GM19239 (cell line): ENCODE data around the gene VAT1.
A peak's percentile ranks its signal among the peaks of the same experiment; 100 is the strongest.
"Not testable (repeated sequence)": the region's sequence is repeated elsewhere in the genome, so short reads cannot be mapped to it uniquely, and the experiment has no call there.

Experiments
- DNase-seq: peaks from one replicate; pipeline ENCODE4 v3.0.0; 2011; ENCODE audit warnings: low spot score; ENCODE audit not compliant: insufficient read length
- FAIRE-seq: peaks from 2 replicates; lab custom pipeline; 2011; peaks lifted over from hg19 to GRCh38; lab: Jason Lieb, UNC

The VAT1 gene

DNA sequence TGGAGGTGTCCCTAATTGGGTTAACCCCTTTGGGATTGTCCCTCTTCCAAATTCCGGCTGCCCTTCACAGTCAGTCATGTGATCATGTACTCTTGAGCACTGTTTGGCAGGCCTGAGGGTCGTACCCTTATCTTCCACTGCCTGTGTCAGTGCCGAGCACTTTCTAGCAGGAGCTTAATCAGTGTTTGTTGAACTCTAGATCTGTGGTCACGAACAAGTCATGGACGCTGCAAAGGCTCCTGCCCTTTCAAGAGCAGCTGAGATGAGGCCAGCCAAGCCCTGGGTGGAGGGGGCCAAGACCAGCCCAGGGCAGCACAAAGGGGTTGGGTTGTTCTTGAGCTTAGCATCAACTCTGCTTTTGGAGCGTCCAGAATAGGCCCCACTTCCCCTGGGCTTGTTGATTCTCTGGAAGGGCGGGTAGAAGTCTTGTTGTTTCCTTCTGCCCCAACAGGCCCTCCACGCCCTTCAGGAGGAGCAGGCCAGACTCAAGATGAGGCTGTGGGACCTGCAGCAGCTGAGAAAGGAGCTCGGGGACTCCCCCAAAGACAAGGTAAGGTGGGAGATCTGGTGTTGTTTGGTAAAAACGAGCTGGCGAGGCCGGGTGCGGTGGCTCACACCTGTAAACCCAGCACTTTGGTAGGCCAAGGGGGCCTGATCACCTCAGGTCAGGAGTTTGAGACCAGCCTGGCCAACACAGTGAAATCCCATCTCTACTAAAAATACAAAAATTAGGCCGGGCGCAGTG lies 10.3 kb downstream of the VAT1 start:
- DNase-seq = no peak
- no peak for FAIRE-seq

DNA sequence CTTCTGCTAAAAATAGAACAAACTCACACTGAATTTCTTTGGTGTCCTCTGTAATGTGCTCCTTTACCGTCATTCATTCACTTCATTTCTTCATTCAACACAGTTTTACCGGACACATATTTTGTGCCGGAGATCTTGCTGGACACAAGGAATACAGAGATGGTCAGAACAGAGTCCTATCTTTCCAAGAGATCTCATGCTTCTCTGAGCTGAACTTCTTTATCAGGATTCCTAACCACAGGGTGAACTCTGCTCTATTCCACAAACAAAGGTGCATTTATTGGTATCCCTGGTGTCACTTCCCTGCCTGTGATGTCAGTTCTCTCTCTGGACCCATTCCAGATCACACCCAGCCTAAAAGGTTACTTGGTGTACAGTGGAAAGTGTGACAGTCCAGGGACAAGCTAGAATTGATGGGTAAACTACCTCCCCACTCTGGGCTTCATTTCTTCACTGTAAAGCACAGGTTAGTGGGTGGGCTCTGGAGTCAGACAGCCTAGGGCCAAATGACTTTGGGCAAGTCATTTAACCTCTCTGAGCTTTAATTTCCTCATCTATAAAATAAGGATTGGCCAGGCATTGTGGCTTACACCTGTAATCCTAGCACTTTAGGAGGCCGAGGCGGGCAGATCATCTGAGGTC lies 11.4 kb downstream of the VAT1 start:
- FAIRE-seq (no peak), DNase-seq (no peak)

DNA sequence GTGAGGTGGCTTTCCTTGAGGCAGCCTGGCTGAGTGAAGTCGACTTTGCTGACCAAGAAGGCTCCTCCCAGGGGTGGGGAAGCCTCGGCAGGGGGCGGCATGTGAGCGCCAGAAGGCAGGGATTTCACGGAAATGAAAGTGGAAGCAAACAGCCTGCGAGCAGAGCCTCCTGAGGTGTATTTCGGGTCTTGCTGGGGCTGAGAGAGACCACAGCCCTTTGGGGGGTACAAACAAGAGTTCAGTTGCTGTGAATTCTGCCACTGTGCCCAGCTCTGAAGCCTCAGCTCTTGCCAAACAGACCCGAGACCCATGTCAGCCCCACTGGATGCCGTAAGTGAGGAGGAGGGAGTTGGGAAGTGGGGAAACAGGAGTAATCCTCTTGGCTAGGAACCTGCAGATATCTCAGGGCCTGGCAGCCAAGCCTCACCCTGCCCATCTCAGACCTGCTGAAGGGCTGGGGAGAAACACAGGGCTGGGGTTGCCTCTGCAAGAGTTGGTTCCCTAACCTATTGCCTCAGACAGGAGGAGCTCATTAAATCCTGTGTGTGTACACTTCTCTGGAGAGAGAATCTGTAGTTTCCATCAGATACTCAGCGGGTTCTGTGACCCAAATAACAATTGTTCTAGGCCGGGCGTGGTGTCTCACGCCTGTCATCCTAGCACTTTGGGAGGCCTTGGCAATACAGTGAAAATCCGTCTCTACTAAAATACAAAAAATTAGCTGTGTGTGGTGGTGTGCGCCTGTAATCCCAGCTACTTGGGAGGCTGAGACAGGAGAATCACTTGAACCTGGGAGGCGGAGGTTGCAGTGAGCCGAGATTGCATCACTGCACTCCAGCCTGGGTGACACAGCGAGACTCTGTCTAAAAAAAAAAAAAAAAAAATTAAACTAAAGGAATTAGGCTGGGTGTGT lies 15.3 kb downstream of the VAT1 start, which contains the start of gene IFI35:
Gene IFI35, plus strand, starts transcription at position 146 of the 913 bp plus-strand sequence. Its CDS starts 164 bp downstream, at position 310.
- peak; percentile 90 for FAIRE-seq

DNA sequence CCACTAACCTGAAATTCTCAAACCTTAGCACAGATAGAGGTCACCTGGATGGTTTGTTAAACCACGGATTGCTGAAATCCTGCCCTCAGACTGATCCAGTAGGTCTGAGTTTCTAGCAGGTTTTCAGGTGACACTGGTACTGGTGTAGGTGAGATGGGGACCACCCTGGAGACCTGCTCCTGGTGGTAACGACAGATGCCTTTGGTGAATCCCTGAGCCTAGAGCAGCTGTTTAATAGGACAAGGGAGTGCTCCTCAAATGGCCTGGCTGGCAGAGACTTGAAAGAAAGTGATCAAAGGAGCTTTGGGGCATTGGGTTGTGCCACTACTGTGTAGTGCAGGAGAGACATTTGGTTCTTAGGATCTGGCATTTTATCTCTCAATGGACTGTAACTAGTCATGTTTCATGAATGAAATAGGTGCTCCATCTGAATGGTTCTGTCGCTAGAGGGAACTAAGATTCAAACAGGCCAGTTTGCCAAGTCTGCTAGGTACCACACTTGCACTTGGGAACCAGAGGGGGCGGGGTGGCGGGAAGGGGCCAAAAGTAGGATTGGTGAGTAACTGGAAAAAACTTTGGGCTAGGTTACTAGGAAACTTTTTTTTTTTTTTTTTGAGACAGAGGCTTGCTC lies 18.5 kb downstream of the VAT1 start:
- DNase-seq (no peak), FAIRE-seq (no peak)

More for the DNA sequence above, 15.3 kb downstream of the VAT1 start, which contains the start of gene IFI35:
- DNase-seq = peak; percentile 78

DNA sequence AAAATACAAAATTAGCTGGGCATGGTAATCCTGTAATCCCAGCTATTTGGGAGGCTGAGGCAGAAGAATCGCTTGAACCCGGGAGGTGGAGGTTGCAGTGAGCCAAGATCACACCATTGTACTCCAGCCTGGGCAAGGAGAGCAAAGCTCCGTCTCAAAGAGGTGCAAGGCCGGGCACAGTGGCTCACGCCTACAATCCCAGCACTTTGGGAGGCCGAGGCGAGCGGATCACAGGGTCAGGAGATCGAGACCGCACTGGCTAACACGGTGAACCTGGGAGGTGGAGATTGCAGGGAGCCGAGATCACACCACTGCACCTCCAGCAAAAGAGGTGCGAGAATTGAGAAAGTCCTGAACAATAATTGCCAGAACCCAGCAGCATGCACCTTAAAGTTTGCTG lies 21.3 kb downstream of the VAT1 start:
- DNase-seq, FAIRE-seq: not testable (repeated sequence)

DNA sequence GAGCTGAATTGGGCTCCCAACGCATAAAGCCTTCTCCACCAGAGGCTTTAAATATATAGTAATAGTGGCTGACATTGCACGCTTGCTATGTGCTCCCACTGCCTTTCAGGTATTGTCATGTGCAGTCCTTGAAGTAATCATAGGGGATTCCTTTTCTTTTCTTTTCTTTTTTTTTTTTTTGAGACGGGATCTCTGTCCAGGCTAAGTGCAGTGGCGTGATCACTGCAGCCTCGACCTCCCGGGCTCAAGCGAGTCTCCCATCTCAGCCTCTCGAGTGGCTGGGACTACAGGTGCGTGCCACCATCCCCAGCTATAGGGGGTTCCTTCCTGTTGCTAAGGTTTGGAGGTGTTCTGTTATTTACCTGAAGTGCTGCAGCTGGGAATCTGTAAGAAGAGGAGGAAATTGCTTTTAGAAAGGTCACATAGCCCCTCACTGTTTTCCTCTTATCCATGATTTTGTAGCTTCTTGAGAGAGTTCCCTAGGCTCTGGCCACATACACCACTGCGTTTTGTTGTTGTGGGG lies 23.1 kb downstream of the VAT1 start:
- no peak for FAIRE-seq
- no peak for DNase-seq

DNA sequence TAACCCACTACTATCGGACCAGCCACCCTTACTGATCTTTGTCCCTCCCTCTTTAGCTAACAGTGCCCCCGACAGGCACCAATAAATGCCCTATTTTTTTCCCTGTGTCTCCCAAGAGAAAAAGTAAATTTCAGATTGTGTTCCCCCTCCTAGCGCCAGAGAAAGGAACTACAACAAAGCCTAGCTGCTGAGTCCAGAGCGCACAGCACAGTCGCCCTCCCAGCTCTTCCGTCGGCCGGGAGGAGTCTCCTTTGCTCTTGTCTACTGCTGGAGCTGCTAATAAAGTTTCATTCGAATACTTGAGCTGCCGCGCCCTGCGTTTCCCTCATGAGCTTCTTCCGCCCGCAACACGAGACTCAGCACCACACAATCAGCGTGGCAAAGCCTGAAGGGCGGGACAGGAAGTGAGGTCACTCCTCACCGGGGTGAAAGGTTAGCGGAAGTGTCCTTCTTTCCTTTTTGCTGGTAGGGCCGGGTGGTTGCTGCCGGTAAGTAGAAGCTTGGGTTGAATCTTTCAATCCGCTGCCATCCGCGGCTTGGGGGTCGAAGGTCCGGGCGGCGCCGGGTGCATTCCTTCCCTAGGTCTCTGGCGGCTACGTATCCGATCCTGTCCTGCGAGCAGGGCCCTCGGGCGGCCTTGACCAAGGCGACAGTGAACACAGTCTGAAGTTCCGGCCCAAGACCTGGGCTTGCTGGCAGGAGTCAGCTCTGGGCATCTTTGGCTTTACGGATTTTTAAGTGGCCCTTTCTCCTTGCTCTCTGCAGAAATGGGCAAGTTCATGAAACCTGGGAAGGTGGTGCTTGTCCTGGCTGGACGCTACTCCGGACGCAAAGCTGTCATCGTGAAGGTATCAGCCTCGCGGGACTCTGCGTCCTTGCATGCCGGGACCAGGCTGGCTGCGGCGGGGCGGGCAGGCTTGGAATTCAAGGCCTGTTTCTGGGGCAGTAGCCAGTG lies 23.9 kb downstream of the VAT1 start, which contains the start of gene RPL27:
Gene RPL27, plus strand, starts transcription at position 436 of the 955 bp plus-strand sequence. Its CDS starts 332 bp downstream, at position 768.
- DNase-seq = peak; percentile 85
- FAIRE-seq = peak; percentile 99

DNA sequence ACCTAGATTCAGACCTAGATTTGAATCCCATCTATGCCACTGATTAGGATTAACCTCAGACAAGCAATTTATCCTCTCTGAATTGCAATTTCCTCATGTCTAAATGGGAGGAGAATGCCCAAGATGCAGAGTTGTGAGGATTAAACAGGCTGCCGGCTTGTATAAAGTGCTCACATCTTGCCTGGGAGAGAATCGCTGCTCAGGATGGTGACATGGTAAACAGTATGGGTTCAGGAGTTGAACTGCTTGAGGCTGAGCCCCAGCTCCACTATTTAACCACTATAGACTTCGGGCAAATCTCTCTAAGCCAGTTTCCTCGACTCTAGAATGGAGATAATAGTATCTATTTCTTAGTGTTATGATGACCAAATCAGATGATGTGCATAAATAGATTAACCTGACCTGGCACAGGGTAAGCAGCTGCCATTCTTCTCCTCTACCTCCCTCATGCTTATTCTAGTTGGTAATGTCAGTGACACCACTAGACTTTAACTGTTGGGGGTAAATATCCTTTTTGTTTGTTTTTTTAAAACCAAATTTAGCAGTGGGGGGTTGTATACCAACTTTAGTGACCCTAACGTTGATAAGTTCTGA lies 24.7 kb downstream of the VAT1 start:
- DNase-seq (no peak), FAIRE-seq (peak; percentile 14)

DNA sequence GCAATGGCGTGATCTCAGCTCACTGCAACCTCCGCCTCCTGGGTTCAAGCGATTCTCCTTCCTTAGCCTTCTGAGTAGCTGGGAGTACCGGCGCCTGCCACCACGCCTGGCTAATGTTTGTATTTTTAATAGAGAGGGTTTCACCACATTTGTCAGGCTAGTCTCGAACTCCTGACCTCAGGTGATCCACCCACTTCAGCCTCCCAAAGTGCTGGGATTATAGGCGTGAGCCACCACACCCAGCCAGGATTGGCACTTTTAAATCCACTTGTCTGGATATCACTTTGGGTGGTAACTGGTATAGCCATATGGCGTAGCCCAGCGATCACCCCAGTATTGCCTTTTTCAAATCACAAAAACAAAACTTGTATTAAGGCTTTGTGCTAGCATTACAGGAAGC lies 28.3 kb downstream of the VAT1 start:
- not testable (repeated sequence) for DNase-seq, FAIRE-seq

DNA sequence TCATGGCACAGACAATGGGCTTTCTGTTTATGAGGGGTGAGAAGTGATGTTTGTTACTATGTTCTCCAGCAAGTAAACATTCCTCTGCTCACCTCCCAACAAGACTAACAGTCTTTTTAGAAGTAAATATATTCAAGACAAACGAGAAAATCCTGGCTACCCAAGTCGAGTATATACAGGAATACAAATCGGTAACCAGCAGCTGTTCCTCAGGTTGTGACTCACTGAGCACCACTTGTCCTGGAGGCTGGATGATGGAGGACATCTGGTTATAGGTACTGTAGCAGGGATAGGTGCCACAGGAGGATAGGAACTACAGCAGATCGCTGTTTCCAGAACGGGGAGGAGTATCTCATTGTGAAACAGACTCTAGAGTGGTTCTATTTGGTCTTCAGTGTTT lies 29.3 kb downstream of the VAT1 start:
- DNase-seq (no peak), FAIRE-seq (no peak)

DNA sequence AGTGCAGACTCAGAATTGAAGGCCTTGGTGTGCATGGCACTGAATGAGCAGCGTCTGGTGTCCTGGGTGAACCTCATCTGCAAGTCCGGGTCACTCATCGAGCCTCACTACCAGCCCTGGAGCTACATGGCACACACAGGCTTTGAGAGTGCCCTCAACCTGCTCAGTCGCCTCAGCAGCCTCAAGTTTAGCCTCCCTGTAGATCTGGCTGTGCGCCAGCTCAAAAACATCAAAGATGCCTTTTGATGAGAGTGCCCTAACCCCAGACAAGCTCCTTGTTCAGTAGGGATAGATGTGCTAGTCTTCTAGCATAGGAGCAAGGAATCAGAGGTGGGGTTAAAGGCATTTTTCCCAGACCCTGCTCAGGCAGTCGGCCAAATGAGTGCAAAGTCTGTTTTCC lies 30.7 kb downstream of the VAT1 start:
- DNase-seq (no peak), FAIRE-seq (no peak)

DNA sequence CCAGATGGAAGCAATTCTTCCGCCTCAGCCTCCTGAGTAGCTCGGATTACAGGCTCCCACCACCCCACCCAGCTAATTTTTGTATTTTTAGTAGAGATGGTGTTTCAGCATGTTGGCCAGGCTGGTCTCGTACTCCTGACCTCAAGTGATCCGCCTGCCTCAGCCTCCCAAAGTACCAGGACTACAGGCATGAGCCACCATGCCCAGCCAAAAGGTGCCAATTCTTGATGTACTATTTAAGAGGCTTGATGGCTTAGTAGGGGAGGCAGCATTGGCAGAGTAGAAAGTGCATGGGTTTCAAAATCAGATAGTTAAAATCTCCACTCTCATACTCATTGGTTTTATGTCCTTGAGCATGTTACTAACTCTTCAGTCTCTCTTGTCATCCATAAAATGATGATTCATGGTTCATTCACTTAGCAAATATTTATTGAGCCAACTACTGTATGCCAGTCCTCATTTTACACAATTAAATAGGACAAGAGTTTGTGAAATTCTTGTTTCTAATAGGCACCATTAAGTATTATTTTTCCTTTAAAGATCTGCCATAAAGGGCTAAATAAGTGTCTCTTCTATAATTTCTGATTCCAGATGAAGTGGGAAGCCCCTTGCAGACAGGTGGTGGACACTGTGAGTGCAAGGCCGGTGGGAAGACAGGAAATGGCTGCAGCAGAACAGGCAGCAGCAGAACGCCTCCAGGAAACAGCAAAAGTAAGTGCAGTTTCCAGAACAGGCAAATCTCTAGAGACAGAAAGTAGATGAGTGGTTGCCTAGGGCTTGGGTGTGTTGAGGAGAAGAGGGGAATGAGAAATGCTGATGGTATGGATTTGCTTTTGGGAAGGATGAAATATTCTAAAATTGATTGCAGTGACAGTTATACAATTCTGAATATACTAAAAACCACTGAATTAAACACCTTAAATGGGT lies 32.2 kb downstream of the VAT1 start:
- FAIRE-seq (no peak), DNase-seq (no peak)

DNA sequence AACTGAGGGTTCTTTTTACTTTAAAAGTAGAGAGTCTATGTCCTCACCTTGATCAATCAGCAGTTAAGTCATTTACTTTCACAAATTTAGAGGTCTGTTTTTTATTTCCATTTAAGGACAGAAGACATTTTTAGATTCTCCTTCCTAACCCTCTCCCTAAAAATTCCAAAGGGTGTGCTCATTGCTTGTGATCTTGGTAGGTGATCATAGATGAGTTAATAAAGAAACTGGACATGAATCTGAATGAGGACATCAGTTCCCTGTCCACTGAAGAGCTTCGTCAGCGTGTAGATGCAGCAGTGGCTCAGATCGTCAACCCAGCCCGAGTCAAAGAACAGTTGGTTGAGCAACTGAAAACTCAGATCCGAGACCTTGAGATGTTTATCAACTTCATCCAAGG lies 33.0 kb downstream of the VAT1 start:
- no peak for DNase-seq
- FAIRE-seq = no peak

DNA sequence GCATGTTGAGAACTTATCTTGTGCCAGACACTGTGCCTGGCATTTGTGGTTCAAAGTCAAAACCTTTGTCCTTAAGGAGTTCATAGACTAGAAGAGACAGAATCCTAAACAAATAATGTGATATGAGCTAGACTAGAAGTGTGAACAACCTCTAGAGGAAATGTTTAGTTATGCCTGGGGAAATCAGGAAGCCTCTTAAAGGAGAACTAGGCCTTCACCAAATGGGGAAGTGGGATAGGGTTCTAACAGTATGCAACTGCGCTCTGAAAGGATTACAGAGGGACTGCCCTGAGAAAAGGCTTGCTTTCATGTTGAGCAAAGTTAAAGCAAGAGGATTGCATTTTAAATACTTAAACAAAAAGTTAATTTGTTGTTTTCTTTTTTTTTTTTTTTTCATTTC lies 37.0 kb downstream of the VAT1 start:
- FAIRE-seq = peak; percentile 89

DNA sequence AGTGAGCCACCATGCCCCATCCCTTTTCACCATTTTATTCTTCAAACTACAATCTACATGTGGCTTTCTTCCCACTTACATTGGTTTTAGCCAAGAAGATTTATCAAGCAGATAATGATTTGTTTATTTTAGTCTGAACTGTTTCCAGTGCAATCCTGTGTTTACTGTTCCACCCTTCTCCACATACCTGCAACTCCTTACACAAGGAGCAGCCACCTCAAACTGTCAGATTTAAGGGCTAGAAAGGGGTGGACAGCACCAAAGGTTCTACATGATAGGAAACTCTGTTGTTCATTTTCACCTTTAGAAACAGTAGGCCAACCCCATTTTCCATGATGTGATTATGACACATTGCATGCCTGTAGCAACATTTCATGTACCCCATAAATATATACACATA lies 39.9 kb downstream of the VAT1 start:
- no peak for FAIRE-seq
- DNase-seq = no peak

More for the DNA sequence above, 37.0 kb downstream of the VAT1 start:
- DNase-seq = peak; percentile 63

DNA sequence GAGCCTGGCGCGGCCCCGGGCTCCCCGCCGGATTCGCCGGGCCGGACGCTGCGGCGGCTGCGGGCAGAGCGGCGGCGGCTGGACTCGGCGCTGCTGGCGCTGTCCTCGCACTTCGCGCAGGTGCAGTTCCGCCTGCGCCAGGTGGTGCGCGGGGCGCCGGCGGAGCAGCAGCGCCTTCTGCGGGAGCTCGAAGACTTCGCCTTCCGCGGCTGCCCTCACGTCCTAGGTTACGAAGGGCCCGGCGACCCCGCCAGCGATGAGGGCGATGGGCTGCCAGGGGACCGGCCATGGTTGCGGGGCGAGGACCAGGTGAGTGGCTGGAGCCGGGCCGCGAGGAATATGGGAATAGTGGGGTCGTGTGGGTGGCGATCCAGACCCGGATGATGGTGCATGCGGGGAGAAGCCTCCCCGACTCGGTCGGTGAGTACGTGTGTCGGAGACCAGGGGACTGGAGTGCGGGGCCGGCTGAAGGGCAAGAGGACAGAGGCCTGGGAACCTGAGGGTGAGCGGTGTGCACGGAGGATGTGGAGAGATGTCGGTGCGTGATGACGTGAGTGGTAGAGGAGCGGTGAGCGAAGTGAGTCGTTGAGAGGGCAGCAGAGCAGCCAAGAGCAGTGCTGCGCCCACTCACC lies 41.3 kb downstream of the VAT1 start:
- no peak for FAIRE-seq
- peak; percentile 63 for DNase-seq

DNA sequence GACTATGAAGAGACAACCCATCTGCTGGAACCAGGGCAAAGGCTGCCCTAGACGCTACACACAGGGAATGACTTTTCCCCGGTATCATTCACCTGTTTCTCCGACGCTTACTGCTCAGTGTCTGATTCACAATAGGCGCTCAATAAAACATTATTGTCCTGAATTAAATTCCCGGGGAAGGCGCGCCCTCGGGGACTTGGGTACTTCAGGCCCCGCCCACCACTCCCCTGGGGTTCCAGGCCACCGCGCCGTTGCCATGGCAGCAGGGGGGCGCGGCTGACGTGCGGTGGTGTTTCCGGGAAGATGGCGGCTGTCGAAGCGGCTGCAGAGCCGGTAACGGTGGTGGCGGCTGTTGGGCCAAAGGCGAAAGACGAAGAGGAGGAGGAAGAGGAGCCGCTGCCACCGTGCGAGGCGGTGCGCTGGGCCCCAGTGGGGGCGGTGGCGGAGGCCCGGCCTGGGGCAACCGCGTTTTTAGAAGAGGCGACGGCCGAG lies 41.9 kb downstream of the VAT1 start, which contains the start of gene RUNDC1:
Gene RUNDC1, plus strand, starts transcription at position 292 of the 492 bp plus-strand sequence. Its CDS starts 12 bp downstream, at position 304.
- DNase-seq (peak; percentile 88), FAIRE-seq (peak; percentile 77)
